ENCODE results near the gene CRADD. TPM values are rescaled to one million over a fixed set of nuclear protein-coding genes. Genes with fewer than 3 reads are reported as not detected.
"Not testable (repeated sequence)": the region's sequence is repeated elsewhere in the genome, so short reads cannot be mapped to it uniquely, and the experiment has no call there.

Gene CRADD
- total RNA-seq, 1 donor from 2014 or later, result 10.3 TPM

DNA sequence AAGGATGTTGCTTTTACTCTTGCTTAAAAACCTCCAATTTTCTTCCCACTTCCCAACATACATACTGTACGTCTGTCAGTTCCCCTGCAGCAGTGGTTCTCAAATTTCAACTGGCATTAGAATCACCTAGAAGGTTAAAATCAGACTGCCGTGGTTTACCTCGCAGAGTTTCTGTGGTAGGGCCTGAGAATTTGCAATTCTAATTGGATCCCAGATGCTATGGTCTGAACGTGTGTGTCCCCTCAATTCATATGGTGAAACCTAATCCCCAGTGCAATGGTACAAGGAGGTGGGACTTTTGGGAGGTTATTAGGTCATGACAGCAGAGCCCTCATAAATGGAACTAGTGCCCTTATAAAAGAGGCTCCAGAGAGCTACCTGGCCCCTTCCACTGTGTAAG is 226.9 kb downstream of the CRADD start:
- DNase-seq, result no peak

DNA sequence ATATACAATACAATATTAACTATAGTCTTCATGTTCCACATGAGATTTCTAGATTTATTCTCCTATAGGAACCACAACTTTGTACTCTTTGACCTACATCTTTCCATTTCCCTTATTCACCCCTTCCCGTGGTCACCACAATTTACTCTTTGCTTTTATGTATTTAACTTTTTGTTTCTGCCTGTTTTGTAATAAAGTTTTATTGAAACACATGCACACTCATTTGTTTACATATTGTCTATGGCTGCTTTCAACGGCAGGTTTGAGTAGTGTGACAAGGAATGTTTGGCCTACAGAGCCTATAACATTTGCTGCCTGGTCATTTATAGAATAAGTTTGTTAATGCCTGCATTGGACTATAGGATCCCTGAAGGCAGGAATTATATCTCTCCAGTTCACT is 231.1 kb downstream of the CRADD start:
- no peak for DNase-seq

DNA sequence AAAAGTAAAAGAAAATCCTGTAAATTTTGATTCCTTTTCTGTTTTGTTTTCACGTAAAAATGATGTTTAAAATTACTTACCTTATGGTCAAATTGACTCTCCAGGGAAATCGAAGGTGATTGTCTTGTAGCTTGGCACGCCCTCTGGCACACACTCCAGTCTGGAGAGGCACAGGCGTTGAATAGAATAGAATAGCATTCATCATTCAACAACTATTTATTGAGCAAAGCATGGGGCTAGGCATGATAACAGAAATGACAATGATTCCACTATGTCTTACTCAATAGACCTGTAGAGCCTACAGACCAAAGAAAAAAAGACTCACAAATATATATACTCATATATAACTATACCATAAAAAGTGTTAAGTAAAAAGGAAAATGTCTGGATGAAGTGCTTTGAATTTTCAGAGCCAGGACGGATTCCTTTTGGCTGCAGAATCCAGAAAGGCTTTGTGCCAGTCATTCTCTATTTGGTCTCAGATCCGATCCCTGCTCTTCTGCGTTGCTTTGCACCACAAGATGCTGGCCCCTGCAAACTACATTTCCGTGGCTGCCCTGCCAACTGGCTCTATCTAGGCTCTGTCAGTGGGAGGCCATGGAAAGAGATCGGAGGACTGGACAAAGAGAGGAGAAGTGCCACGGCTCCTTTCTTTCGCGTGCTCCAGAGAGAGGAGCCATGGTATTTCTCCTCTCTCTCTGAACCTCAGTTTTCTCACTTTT is 231.8 kb downstream of the CRADD start:
- DNase-seq, result no peak

DNA sequence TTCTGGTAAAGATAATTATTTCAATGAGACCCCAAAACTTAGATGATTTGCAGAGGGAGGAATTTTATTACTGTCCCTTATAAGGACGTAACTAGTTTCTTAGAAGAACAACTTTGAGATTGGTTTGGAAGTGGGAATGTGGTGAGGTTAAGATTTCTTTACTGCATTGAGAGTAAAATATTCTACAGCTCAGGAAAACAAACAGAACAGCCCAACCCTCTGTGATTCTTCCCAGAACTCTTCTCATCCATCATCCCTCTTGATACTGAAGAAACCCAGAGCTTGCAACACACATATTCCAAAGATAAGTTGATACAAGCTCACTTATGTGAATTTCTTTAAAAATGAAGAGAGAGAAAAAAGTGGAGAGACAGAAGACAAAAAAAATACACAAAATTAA is 234.2 kb downstream of the CRADD start:
- no peak for DNase-seq

DNA sequence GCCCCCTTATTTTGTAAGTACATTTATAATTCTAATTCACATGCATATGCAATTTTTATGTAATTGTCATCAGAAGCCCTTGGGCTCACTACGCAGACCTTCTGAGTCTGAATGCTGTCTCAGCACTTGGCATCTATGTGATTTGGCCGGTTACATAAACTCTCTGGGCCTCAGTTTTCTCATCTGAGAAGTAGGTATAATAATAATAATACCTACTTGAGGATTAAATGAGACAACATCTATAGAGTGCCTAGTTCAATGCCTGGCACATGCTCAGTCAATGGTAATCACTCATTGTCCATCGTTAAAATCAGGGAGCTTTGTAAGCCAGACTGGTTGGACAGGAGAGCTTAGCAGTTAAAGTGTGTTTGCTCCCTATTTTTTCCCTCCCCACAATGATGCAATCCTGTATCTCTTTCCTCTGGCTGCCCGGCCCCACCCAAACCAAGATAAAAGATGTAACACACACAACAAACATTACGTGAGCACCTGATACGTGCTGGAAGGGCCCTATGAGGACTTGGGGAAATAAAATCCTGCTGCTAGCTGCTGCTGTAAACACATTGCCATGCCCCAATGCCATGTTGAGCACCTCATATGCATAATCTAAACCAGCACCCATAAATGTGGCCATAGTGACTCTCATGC is 235.0 kb downstream of the CRADD start:
- no peak for DNase-seq

DNA sequence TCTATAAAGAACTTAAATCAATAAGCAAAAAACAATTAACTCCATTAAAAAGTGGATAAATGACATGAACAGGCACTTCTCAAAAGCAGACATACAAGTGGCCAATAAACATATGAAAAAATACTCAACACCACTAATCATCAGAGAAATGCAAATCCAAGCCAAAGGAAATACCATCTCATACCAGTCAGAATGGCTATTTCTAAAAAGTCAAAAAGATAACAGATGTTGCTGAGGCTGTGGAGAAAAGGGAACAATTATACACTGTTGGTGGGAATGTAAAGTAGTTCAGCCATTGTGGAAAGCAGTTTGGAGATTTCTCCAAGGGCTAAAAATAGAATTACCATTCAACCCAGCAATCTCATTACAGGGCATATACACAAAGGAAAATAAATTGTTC is 236.7 kb downstream of the CRADD start:
- DNase-seq, result no peak

DNA sequence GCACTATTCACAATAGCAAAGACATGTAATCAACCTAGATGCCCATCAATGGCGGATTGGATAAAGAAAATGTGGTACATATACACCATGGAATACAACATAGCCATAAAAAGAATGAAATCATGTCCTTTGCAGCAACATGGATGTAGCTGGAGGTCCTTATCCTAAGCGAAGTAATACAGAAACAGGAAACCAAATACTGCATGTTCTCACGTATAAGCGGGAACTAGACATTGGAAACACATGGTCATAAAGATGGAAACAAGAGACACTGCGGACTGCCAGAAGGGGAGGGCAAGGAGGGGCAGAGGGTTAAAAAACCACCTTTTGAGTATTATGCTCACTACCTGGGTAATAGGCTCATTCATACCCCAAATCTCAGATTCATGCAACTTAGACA is 237.1 kb downstream of the CRADD start:
- DNase-seq, result no peak

DNA sequence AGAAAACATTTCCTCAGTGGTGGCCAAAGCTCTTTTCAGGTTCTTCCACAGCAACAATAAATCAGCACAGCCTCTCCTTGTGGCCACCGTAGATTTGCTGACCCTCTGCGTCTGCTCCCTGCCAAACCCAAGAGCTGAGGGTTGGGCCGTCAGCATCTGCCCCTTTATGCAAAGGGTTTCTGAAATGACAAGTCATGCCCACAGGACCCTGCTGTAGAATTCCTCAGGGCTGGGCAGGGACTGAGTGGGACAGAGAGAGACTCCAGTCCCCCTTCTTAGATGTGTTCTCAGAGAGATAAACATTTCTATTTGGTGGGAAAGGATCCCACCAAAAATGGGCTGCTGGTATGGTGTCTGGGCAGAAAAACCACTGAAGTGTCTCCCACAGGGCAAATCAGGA is 238.2 kb downstream of the CRADD start:
- no peak for DNase-seq

DNA sequence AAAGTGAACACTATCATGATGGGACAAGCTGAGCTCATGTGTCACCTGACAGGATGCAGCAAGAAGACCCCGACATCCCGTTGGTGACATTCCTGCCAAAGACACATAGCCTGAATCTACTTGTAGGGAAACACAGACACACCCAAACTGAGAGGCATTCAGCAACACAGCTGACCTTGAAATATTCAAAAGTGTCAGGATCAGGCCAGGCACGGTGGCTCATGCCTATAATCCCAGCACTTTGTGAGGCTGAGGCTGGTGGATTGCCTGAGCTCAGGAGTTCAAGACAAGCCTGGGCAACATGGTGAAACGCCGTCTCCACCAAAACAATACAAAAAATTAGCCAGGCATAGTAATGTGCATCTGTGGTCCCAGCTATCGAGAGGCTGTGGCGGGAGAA is 239.2 kb downstream of the CRADD start:
- DNase-seq, result no peak

DNA sequence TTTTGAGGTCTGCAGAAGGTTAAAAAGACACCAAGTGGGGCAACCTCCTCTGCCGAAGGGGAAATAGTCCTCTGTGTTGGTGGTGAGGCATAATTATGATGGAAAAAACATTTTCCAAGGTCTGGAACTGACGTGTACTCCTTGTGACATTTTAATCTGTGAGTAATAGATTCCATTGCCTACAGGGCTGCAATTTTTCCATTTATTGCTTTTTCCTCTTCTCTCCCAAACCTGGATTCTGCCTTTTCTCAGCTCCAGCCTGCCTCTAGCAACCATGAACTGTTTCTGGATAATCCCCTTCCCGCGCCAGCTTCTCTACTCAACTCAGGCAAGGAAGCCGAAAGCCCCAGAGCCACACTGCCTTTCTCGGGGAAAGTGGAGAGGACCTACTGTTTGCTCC is 241.1 kb downstream of the CRADD start:
- DNase-seq, result no peak

DNA sequence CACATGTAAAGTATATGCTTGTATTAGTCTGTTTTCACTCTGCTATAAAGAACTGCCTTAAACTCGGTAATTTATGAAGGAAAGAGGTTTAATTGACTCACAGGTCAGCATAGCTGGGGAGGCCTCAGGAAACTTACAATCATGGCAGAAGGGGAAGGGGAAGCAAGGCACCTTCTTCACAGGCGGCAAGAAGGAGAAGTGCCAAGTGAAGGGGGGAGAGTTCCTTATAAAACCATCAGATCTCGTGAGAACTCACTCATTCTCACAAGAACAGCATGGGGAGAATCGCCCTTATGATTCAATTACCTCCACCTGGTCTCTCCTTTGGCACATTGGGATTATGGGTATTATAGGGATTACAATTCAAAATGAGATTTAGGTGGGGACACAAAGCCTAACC is 241.7 kb downstream of the CRADD start:
- no peak for DNase-seq

DNA sequence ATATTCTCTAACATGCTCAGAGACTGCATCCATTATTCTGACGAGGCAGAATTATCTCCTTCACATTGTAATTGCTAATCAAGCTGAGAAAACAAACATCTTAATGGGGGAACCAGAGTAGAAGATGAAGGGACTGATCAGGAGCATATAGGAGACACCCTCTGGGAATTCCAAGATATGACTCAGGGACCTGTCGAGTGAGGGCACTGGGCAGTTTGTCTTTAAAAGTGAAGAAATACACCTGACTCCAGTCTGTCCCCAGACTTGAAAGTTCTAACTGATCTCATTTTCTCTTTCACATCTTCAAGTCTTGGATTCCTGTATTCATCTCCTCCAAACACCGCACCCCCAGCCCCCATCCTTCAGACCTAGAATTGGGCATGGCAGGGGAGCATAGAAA is 244.3 kb downstream of the CRADD start:
- DNase-seq, result no peak

DNA sequence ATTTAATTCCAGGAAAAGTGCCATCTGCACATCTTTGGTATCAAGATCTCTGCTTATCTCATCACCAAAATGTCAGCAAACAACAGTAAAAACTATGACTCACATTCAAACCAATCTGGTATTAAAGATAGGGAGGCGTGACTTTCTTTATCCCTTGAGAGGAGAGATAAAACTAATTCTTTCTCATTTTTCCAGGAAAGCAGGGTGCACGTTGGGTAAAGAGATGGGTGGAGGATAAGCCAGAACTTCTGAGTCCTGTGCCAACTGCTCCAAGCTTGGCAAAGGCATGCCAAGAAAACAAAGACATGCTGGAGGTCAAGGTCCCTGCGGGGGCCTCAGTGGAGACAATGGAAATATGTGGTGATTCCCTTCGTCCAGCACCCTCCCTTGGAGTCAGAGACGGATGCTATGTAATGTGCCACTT is 245.4 kb downstream of the CRADD start:
- DNase-seq, result no peak

DNA sequence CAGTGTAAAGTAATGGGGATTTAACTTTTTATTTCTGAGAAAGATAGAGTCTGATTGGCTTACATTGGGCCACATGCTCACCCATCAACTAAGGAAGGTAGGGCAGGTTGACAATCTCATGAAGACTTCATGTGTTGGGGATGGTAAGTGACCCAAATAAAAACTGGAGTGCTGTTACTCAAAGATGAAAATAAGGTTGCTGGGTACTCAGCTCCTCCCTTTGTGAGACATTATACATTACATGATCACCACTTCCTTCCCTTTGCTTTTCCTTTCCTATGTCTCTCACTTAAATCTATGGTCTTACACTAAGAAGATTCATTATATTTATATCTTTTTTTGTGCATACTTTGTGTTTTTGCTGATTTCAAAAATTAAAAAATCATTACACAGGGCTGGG is 247.2 kb downstream of the CRADD start:
- no peak for DNase-seq

DNA sequence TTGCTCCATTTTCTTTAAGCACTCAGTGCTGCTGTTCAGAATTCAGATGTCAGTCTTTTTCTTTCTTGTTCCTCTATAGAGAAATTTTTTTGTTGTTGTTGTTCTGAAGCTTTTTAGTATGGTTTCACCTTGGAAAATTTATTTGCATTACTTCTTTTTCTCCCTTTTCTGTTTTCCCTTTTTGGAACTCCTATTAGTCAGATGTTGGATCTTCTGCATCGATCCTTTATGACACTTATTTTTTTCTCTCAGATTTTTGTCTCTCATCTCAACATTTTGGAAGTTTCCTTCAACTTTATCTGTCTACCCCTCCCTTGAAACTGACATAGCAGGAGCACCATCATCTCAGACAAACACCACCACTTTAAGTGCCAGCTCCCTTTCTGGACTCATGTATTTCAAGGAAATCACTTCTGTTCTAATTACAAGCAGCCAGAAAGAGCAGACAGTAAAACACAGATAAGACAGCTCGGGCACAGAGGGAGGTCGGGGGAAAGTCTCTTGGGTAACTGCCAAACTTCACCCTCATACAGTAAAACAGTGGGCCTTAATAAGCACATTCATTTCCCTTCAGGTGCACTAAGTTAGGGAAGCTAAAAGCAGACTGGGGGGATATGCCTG is 248.5 kb downstream of the CRADD start:
- no peak for DNase-seq

DNA sequence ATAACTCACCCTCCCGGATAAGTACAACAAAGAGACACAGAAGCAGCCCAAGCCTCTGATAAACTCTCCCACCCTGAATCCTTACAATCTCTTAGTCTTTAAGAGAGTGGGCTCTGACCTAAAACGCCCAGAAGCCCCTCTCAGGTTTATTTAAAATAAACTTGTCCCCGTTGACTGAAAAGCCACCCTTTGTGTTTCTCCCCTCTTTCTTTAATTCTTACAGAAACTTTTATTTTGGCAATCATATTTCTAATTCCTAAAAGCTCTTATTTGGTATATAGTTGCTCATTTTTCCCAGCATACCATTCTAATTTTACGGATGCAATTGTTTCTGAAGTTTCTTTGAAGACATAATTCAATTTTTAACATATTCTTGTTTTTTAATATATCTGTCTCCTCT is 249.1 kb downstream of the CRADD start:
- DNase-seq, result no peak

DNA sequence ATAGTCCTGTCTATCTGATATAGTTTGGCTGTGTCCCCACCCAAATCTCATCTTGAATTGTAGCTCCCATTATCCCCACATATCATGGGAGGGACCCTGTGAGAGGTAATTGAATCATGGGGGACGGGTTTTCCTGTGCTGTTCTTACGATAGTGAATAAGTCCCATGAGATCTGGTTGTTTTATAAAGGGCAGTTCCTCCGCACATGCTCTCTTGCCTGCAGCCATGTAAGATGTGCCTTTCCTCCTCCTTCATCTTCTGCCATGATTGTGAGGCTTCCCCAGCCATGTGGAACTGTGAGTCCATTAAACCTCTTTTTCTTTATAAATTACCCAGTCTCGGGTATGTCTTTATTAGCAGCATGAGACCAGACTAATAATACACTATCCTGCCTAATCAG is 251.9 kb downstream of the CRADD start:
- DNase-seq, result not testable (repeated sequence)

DNA sequence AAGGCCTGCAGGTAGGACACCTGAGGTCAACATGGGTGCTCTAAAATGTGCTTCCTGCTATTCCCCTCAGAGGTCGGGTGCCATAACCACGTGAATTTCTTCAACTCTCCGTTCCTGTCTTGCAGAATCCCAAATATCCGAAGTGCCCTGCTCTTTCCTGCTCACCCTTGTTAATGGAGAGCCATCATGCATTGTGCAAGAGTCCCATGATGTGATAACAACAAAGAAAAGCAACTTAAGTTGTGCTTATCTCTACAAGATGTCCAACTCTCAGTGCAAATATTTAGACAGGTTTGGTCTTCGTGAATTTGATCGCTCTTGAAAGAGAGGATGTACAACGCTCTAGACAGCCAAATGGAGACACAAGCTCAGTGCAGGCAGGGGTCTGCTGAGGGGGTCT is 260.6 kb downstream of the CRADD start:
- DNase-seq, result no peak

DNA sequence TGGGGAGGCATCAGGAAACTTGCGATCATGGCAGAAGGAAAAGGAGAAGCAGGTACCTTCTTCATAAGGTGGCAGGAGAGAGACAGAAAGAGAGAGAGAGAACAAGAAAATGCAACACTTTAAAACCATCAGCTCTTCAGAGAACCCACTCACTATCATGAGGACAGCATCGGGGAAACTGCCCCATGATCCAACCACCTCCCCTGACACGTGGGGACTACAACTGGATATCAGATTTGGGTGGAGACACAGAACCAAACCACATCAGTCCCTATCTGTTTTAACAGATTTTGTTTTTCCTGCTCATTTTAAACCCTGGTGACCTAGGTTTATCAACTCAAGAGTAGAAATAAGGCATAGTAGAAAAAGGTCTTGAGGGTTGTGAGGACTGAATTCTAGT is 261.1 kb downstream of the CRADD start:
- DNase-seq, result no peak

DNA sequence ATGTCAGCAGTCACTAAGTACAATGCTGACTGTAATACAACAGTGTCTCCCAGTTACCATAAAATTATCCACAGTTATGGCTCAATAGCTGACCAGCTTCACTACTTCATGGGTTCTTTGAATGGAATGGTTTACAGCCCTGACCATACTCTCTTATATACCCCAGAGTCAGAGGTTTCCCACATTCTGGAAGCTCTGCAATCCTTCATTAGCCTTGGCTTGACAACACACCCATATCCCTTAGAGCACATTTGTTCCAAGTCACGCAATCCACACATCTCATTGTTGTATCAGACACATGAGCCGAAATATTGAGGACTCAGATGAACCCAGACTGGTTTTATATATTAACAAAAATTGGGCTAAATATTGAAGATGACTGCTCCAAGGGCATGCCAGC is 261.8 kb downstream of the CRADD start:
- no peak for DNase-seq

DNA sequence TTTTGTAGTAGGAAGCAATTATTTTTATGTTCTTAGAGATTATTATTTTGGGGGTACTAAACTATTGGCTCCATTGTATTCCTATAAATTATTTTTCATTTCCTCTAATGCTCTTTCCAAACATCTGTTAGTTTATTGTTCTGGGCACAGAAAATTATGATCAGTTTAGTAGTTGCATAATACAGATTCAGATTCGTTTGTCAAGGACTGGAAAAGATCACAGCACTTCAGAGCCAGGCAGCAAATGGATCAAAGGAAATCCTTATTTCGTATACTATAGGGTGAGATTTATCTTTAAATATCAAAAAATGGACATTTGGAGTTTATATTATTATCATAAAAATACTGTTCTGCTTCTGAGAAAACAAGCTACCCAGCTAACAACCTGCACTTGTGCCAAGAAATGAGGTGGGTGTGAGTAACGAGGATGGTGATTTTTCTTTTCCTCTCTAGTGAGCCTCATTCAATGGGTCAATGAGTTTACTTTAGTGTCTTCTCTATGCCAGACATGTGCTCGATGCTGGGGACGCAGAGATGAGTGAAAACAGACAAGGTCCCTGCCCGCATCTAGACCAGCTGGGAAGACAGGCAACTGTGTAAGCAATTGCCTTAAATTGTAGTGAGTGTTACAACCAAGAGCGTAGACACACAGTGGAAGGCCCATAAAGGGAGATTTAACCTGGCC is 262.6 kb downstream of the CRADD start:
- DNase-seq, result no peak

DNA sequence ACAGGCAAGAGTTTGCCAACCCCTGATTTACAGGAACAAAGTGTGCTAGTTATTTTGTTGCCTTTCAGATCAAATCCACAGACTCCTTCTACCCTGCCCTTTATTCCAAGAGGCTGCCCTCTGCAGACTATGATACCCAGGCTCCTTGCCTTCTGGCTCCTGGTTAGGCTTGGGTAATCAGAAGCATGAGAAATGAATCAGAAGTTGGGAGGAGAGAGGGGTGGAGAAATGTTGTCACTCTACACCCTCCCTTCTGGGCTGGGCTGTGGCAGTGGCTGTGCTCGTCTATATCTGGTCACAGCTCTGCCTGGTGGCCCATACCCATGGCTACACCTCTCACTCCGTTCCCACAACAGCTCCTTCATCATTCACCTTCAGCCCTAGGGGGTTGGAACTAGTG is 266.6 kb downstream of the CRADD start:
- DNase-seq, result no peak

DNA sequence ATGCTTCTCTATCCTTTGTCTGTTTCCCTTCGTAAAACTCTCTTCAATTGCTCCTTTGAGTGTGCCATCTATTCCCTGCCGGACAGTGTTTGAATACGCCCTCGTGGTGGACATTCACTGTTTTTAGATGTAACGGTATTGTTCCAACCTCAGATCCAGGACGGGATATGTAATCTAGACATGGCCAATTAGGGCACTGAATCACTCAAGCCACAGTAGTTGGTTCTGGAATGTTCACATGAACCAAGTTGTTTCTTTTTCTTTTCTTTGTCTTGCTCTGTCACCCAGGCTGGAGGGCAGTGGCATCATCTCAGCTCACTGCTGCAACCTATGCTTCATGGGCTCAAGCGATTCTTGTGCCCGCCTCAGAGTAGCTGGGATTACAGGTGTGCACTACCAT is 267.0 kb downstream of the CRADD start:
- DNase-seq, result no peak

Data from occipital lobe (tissue), 2 donors.